Putamen (tissue), 1 donor: Measurements from ENCODE around the gene POU2F3.
A peak's percentile ranks its signal among the peaks of the same experiment; 100 is the strongest.

ENCODE experiments used
- DNase-seq: peaks from one replicate; pipeline ENCODE4 v3.0.0-alpha.2; 2016; ENCODE audit warnings: low spot score

POU2F3 gene

DNA sequence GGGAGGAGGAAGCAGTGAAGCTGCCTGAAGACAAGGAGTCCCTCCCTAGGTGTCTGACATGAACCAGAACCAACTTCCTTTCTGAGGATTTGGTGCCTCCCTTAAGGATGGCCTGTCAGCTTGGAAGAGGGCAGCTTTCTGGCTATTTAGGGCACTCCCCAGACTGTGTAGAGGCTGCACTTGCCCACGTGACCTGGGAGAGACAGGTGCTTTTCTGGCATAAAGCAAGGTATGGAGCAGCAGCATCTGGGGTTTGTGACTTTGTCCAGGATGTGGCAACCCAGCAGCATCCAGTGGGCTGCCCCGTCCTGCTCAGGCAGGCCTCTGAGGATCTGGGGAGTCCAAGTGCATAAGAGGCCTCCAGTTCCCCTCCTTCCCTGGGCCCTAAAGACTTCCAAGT lies 43.2 kb downstream of the POU2F3 start:
- DNase-seq: no peak

DNA sequence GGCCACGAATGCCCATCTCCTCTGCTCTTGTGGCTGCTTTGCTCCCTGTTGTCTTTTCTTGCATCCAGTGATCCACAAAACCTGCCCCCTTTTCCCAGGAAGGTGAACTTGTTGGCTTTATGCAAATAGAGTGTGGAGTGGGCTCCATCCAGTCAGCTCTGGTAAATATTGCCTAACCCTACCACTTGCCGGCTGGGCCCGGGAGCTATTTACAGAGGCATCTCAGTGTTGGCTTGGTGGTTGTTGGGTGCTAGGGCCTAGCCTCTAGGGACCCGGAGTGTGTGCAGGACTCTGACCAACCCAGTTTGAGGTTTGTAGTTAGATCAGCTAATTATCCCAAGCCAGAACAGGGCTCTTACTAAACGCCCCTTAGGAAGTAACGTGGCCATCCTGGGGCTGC lies 44.3 kb downstream of the POU2F3 start:
- DNase-seq: no peak

DNA sequence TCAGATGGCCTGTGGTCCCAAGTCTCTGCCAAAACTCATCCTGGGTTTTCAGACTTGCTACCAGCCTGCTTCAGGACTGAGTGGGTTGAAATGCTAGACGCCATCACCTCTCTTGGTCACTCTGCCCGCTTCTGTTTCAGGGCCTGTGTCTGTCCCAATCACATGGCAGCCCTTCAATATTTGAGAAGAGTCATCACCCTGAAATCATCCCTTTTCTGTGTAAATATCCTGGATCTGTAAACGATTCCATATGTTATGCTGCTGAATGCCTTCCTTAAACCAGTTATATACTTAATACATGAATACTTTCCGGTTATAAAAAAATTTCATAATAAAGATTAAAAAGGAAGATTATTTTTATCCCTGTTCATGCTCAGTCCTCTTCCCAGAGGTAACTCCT lies 45.3 kb downstream of the POU2F3 start:
- DNase-seq: no peak

- DNase-seq: no peak
Observed at GRCh38 chr11:120288021-120288420, 48.1 kb downstream of the POU2F3 start.

GRCh38 chr11:120289426-120289825 lies 49.5 kb downstream of the POU2F3 start:
- no peak for DNase-seq

GRCh38 chr11:120290956-120291355 lies 51.0 kb downstream of the POU2F3 start:
- no peak for DNase-seq

DNA sequence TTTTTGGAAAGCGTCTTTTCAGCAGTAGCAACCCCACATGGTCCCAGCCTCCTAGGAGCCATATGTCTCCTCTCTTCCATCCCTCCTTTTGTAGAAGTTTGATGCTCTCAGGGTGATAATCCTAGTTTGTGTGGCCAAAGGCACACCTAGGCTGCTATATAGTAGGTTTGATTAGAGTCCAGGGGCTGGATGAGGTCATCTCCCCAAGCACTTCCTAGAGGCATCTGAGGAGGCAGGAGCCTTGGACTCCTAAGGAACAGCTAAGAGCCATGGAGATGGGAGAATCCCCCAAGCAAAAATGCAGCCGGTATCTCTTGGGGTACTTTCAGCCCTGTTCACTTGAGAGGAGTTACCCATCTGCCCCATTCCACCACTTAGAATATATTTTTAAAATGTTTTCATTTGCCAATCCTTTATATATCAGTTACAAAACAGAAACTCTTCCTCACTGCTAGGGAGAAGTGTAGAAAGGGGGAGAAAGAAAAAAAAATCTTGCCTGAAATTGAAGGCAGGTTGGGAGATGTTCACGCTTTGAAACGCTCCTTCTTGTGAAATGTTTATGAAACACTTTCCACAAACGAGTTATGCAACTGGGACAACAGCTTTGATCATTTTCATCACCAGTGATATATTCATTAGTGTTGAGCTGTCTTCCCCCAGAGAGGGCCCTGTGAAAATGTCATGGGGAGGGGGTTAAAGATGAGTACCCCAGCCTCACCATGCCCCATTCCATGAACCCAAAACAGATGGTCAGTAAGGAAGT lies 53.3 kb downstream of the POU2F3 start:
- DNase-seq: no peak

GRCh38 chr11:120294096-120294495 lies 54.2 kb downstream of the POU2F3 start:
- DNase-seq: no peak

DNA sequence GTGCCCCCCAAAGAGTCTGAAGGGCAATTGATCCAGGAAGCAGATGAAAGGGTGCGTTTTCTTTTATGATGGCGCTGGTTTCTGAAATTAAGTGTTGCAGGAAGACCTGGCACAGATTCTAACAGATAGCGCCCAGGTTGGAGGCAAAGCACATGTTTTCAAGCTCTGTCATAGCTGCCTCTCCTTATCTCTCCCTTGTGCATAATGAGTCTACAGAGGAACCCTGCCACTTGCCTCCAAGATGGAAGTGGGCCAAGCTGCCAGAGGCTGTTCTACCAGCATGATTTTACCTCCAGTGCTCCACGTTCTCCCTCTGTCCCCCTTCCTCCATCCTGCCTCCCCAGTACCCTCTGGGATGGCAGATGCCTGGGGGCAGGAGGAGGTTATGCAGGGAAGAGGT lies 55.2 kb downstream of the POU2F3 start:
- DNase-seq: no peak

DNA sequence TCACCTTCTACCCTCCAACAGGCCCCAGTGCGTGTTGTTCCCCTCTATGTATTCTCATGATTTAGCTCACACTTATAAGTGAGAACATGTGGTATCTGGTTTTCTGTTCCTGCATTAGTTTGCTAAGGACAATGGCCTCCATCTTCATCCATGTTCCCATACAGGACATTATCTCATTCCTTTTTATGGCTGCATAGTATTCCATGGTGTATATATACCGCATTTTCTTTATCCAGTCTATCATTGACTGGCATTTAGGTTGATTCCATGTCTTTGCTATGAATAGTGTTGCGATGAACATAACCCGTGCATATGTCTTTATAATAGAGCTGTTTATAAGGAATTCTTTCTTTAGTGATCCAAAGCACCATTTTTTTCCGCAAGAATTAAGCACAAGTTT lies 56.6 kb downstream of the POU2F3 start:
- DNase-seq: no peak

GRCh38 chr11:120298461-120298860 lies 58.5 kb downstream of the POU2F3 start:
- DNase-seq: no peak

GRCh38 chr11:120302001-120302805 lies 62.3 kb downstream of the POU2F3 start:
- DNase-seq: no peak

GRCh38 chr11:120303004-120303637 lies 63.2 kb downstream of the POU2F3 start:
- peak; percentile 34 for DNase-seq

GRCh38 chr11:120304526-120304925 lies 64.6 kb downstream of the POU2F3 start:
- no peak for DNase-seq

GRCh38 chr11:120305286-120305685 lies 65.3 kb downstream of the POU2F3 start:
- no peak for DNase-seq

GRCh38 chr11:120306519-120307242 lies 66.7 kb downstream of the POU2F3 start:
- DNase-seq: no peak

DNA sequence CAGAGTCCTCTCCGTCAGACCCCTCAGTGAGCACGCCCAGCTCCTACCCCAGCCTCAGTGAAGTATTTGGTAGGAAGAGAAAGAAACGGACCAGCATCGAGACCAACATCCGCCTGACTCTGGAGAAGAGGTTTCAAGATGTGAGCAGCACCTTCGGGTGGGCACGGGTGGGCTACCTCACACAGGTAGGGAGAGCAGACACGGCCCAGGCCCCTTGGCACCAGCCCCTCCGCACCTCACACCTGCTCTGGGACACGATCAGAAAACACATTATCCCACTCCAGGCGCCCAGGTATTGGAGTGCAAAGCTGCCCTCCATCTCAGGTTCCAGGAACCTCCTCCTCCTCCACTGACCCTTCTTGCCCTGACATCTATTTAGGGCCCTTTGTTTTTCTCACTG lies 67.5 kb downstream of the POU2F3 start:
- no peak for DNase-seq

- DNase-seq: no peak
Observed at GRCh38 chr11:120308081-120308480, 68.1 kb downstream of the POU2F3 start.

DNA sequence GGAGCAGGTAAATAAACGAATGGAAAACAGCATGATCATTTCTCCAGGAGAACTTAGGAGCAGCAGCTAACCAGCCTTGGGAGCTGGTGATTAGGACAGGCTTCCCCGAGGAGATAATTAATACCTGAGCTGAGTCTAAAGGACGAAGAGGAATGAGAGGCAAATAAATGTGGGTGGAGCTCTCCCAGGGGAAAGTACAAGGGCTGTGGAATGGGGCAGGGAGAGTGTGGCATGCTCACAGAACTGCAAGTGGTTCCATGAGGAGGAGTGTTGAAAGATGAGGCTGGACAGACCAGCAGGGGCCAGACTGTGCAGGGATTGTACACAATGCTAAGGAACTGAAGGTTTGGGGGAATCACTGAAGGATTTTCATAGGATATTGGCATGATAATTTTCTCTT lies 70.9 kb downstream of the POU2F3 start:
- no peak for DNase-seq

- DNase-seq: no peak
Observed at GRCh38 chr11:120314861-120315260, 74.9 kb downstream of the POU2F3 start.

DNA sequence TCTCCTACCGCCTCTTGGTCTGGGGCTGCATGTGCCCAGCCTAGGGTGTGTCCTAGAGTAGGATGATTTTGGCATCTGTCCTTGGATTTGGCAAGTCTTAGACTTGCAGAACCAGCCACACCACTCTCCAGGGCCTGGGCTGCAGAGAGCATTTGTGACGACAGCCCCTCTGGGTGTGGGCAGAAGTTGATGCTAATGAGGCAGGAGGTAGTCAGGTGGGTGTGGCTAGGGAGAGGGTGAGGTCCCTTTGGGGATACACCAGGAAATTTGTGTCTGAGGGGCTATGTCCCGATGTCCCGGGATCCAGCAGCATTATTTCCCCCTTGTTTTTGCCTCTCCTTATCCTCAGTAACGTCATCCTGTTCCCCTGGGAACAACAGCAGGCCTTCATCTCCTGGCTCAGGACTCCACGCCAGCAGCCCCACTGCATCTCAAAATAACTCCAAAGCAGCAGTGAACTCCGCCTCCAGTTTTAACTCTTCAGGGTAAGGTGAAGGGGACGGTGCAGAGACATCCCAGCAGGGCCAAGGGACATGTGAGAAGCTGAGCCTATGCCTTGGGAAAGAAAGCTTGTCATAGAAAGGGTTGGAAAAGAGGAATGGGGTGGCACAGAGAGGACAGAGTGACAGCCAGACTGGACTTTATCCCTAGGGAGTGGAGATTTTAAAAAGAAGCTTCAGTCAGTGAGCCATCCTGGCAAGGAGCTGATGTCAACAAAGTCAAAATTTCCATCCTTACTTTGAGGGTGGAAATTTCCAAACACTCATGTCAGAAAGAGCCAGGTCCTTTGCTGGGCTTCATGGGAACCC lies 77.1 kb downstream of the POU2F3 start:
- no peak for DNase-seq
